Activated CD8-positive, alpha-beta memory T cell treated with anti-CD3 and anti-CD28 coated beads for 4 hours (primary cell): ENCODE data around the gene BCL6.

ENCODE experiments used
- DNase-seq, 2 donors: peaks; one replicate each; pipeline ENCODE4 v3.0.0-alpha.2; 2020; ENCODE audit warnings: low read depth in 2 of 2

The BCL6 gene

GRCh38 chr3:187745201-187746058, at the start of gene BCL6:
TSS of gene BCL6 (minus strand) at chr3:187745468. CDS start at chr3:187733693, 11,775 bp downstream.
- peak; percentile 77 for DNase-seq

- no peak for DNase-seq
These were observed 49.5 kb upstream of the BCL6 start for GRCh38 chr3:187794731-187795130.

- no peak for DNase-seq
These were observed 48.4 kb upstream of the BCL6 start for GRCh38 chr3:187793618-187794017.

- DNase-seq: no peak
These were observed 47.3 kb upstream of the BCL6 start for GRCh38 chr3:187792521-187792920.

GRCh38 chr3:187789872-187790271, 44.6 kb upstream of the BCL6 start:
- no peak for DNase-seq

- DNase-seq: no peak
These were observed 44.0 kb upstream of the BCL6 start for GRCh38 chr3:187788984-187789857.

- DNase-seq: no peak
These were observed 37.8 kb upstream of the BCL6 start for GRCh38 chr3:187783098-187783497.

- no peak for DNase-seq
These were observed 36.7 kb upstream of the BCL6 start for GRCh38 chr3:187782006-187782405.

- no peak for DNase-seq
These were observed 35.7 kb upstream of the BCL6 start for GRCh38 chr3:187781001-187781400.

- no peak for DNase-seq
These were observed 33.5 kb upstream of the BCL6 start for GRCh38 chr3:187778726-187779125.

- peak in 1 of 2 donors; percentile 21 for DNase-seq
These were observed 32.2 kb upstream of the BCL6 start for GRCh38 chr3:187777331-187777941.

- DNase-seq: no peak
These were observed 30.3 kb upstream of the BCL6 start for GRCh38 chr3:187775549-187775948.

- no peak for DNase-seq
These were observed 29.0 kb upstream of the BCL6 start for GRCh38 chr3:187774185-187774789.

- DNase-seq: no peak
These were observed 28.2 kb upstream of the BCL6 start for GRCh38 chr3:187773233-187774184.

GRCh38 chr3:187770224-187770623, 25.0 kb upstream of the BCL6 start:
- DNase-seq: no peak

- DNase-seq: no peak
These were observed 24.5 kb upstream of the BCL6 start for GRCh38 chr3:187769771-187770170.

- no peak for DNase-seq
These were observed 22.2 kb upstream of the BCL6 start for GRCh38 chr3:187767266-187768012.

- no peak for DNase-seq
These were observed 20.1 kb upstream of the BCL6 start for GRCh38 chr3:187765342-187765741.

- DNase-seq: no peak
These were observed 18.8 kb upstream of the BCL6 start for GRCh38 chr3:187763850-187764648.
